Neuron (in vitro differentiated cells): ENCODE measurements around the gene ACRV1.
"Not testable (repeated sequence)": the region's sequence is repeated elsewhere in the genome, so short reads cannot be mapped to it uniquely, and the experiment has no call there.

ENCODE experiments used
- H2AFZ ChIP-seq: one replicate; pipeline ENCODE4 v1.6.1; 2013; ENCODE audit warnings: low read depth, mild to moderate bottlenecking, inconsistent platforms, low read length, moderate library complexity
- H3K27me3 ChIP-seq: one replicate; pipeline ENCODE4 v1.6.1; 2013; ENCODE audit warnings: low read length; ENCODE audit not compliant: insufficient read depth
- H3K36me3 ChIP-seq: one replicate; pipeline ENCODE4 v1.6.1; 2013; ENCODE audit warnings: low read length; ENCODE audit not compliant: insufficient read depth
- H3K4me1 ChIP-seq: one replicate; pipeline ENCODE4 v1.6.1; 2013; ENCODE audit warnings: low read length; ENCODE audit not compliant: insufficient read depth
- H3K4me3 ChIP-seq: 2 replicates; pipeline ENCODE4 v1.5.1; 2013; ENCODE audit warnings: mild to moderate bottlenecking, low read length, moderate library complexity
- H3K9me3 ChIP-seq: one replicate; pipeline ENCODE4 v1.6.1; 2013; ENCODE audit warnings: low read length

ACRV1 gene, protein sequence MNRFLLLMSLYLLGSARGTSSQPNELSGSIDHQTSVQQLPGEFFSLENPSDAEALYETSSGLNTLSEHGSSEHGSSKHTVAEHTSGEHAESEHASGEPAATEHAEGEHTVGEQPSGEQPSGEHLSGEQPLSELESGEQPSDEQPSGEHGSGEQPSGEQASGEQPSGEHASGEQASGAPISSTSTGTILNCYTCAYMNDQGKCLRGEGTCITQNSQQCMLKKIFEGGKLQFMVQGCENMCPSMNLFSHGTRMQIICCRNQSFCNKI

GRCh38 chr11:125680747-125681146 is at the start of gene ACRV1:
Gene ACRV1, minus strand, starts transcription at chr11:125680847. Its CDS starts 67 bp downstream, at chr11:125680780.
- no peaks in the 10 kb centered on the region for H3K27me3 ChIP-seq
- peaks cover 41% of the 10 kb centered on the region for H3K36me3 ChIP-seq

DNA sequence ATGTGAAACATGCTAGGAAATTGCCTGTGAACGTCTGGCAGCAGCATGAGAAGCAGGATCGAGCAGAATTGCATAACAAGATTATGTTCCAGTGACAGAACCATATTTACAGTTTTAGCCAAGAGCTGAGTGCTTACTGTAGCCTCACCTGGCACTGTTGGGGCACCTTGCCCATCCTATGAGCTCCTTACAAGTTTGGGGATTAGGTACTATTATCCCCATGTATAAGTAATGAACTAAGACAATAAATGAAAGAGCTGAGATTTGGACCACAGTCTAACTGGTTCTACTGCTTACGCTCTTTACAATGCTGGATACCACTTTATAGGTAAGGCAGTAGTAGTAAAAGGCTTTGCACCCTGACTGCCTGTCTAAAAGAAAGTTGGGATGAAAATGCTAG is 48.3 kb upstream of the ACRV1 start:
- Histone ChIP-seq H3K4me1 (peaks cover 5% of the 10 kb centered on the region), H3K4me3 (no peak overlapping the region), H3K36me3 (no peaks in the 10 kb centered on the region), H3K27me3 (no peaks in the 10 kb centered on the region), H2AFZ (no peak overlapping the region), H3K9me3 (no peaks in the 10 kb centered on the region)

More at GRCh38 chr11:125680747-125681146, at the start of gene ACRV1:
- no peak within 1 kb of the TSS for H3K4me3 ChIP-seq
- H2AFZ ChIP-seq = no peak within 1 kb of the TSS
- no peaks in the 10 kb centered on the region for H3K4me1 ChIP-seq
- no peaks in the 10 kb centered on the region for H3K9me3 ChIP-seq

DNA sequence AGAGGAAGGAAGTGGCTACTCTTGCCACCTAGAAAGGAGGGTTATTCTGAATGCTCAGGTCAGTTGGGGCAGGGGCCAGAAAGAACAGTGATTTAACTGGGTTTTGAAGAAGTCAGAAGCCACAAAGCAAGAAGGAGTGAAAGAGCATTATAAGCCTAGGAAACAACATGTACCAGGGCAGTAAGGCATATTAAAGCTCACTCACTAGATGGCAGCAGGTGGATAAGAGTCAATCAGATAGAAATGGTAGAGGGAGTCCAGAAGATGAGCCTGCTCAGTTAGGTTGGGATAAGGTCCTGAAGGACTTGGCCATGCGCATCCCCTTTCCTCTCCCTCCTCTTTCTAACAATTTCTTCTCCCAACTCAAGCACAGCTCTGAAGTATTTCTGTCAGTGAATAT is 43.5 kb upstream of the ACRV1 start:
- Histone ChIP-seq H3K4me1 (no peaks in the 10 kb centered on the region), H3K36me3 (no peaks in the 10 kb centered on the region), H2AFZ (no peak overlapping the region), H3K9me3 (no peaks in the 10 kb centered on the region), H3K27me3 (peaks cover 5% of the 10 kb centered on the region), H3K4me3 (no peak overlapping the region)

- Histone ChIP-seq H3K36me3 (no peaks in the 10 kb centered on the region), H2AFZ (no peak overlapping the region), H3K4me1 (no peaks in the 10 kb centered on the region), H3K4me3 (no peak overlapping the region), H3K27me3 (peaks cover 5% of the 10 kb centered on the region), H3K9me3 (no peaks in the 10 kb centered on the region)
These were observed 40.1 kb upstream of the ACRV1 start for GRCh38 chr11:125720781-125721180.

DNA sequence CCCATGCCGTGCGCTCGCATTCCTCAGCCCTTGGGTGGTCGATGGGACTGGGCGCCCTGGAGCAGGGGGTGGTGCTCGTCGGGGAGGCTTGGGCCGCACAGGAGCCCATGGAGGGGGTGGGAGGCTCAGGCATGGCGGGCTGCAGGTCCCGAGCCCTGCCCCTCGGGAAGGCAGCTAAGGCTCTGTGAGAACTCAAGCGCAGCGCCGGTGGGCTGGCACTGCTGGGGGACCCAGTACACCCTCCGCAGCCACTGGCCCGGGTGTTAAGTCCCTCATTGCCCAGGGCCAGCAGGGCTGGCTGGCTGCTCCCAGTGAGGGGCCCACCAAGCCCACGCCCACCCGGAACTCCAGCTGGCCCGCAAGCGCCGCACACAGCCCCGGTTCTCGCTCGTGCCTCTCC is 24.0 kb upstream of the ACRV1 start:
- H3K27me3 ChIP-seq, H2AFZ ChIP-seq, H3K4me1 ChIP-seq, H3K4me3 ChIP-seq, H3K36me3 ChIP-seq, H3K9me3 ChIP-seq: not testable (repeated sequence)

GRCh38 chr11:125701858-125702621 is 21.4 kb upstream of the ACRV1 start:
- Histone ChIP-seq H3K27me3 (no peaks in the 10 kb centered on the region), H3K4me3 (no peak overlapping the region), H3K36me3 (no peaks in the 10 kb centered on the region), H3K4me1 (peaks cover 4% of the 10 kb centered on the region), H3K9me3 (no peaks in the 10 kb centered on the region), H2AFZ (no peak overlapping the region)

GRCh38 chr11:125701018-125701610 is 20.5 kb upstream of the ACRV1 start:
- Histone ChIP-seq H3K27me3 (no peaks in the 10 kb centered on the region), H3K4me3 (no peak overlapping the region), H3K36me3 (no peaks in the 10 kb centered on the region)

GRCh38 chr11:125694951-125695350 is 14.3 kb upstream of the ACRV1 start:
- Histone ChIP-seq H3K4me3 (no peak overlapping the region), H3K27me3 (no peaks in the 10 kb centered on the region), H3K36me3 (no peaks in the 10 kb centered on the region), H2AFZ (no peak overlapping the region), H3K9me3 (peaks cover 2% of the 10 kb centered on the region), H3K4me1 (no peaks in the 10 kb centered on the region)

More at GRCh38 chr11:125701018-125701610, 20.5 kb upstream of the ACRV1 start:
- H3K9me3 ChIP-seq = no peaks in the 10 kb centered on the region
- peaks cover 4% of the 10 kb centered on the region for H3K4me1 ChIP-seq
- no peak overlapping the region for H2AFZ ChIP-seq

DNA sequence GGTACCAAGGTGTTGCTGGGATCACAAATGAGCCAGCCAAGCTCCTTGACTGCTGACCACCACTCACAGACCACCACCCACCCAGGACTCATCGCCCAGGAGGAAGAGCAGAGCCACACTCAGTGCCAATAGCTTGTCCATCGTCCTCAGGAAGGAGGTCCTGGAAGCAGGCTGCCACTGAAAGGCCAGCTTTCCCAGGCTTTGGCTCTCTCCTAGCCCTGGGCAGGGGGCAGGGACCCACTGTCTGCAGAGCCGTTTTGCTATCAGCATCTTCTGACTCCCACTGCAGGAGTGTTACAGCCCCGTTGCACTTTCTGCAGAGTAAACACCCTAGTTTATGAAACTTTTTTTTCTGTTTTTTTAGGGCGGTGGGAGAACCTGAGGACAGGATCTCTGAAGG is 12.2 kb upstream of the ACRV1 start:
- Histone ChIP-seq H3K36me3 (no peaks in the 10 kb centered on the region), H3K4me1 (no peaks in the 10 kb centered on the region), H3K4me3 (no peak overlapping the region), H3K27me3 (no peaks in the 10 kb centered on the region), H3K9me3 (peaks cover 2% of the 10 kb centered on the region), H2AFZ (no peak overlapping the region)

DNA sequence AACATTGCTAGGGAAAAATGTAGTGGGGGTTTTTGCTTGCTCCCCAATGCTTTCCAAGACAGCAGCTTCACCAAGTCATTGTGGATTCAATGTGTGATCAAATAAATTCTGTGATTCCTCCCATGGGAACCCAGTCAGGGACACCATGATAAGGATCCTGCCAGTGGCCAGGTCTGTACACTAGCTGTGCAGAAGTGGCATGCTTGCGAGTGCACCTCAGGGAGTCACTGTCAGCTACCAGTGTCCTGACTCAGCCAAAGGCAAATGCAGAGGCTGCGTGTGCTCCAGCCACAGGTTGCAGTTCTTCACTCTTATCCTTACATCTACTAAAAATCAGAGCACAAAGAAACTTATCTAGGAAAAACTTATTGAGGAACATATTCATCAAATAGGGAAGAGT is 9.4 kb upstream of the ACRV1 start:
- H3K9me3 ChIP-seq = peaks cover 1% of the 10 kb centered on the region

GRCh38 chr11:125689274-125689859 is 8.7 kb upstream of the ACRV1 start:
- no peak overlapping the region for H2AFZ ChIP-seq
- no peaks in the 10 kb centered on the region for H3K27me3 ChIP-seq
- H3K4me1 ChIP-seq = no peaks in the 10 kb centered on the region
- no peak overlapping the region for H3K4me3 ChIP-seq
- H3K9me3 ChIP-seq = no peaks in the 10 kb centered on the region
- no peaks in the 10 kb centered on the region for H3K36me3 ChIP-seq

More for the DNA sequence above, 9.4 kb upstream of the ACRV1 start:
- Histone ChIP-seq H3K4me1 (no peaks in the 10 kb centered on the region), H3K36me3 (no peaks in the 10 kb centered on the region), H3K4me3 (no peak overlapping the region), H3K27me3 (no peaks in the 10 kb centered on the region), H2AFZ (no peak overlapping the region)

GRCh38 chr11:125688632-125689031 is 8.0 kb upstream of the ACRV1 start:
- H3K9me3 ChIP-seq = no peaks in the 10 kb centered on the region
- H3K36me3 ChIP-seq = no peaks in the 10 kb centered on the region
- H3K4me1 ChIP-seq = no peaks in the 10 kb centered on the region
- H2AFZ ChIP-seq = no peak overlapping the region
- no peak overlapping the region for H3K4me3 ChIP-seq
- no peaks in the 10 kb centered on the region for H3K27me3 ChIP-seq

GRCh38 chr11:125688066-125688465 is 7.4 kb upstream of the ACRV1 start:
- Histone ChIP-seq H3K36me3 (no peaks in the 10 kb centered on the region), H3K9me3 (no peaks in the 10 kb centered on the region), H3K4me1 (no peaks in the 10 kb centered on the region)

More at GRCh38 chr11:125688066-125688465, 7.4 kb upstream of the ACRV1 start:
- Histone ChIP-seq H3K4me3 (no peak overlapping the region), H2AFZ (no peak overlapping the region), H3K27me3 (no peaks in the 10 kb centered on the region)
